AML-193 (cell line): ENCODE data around the gene CHRNA4.

Experiments used
- DNase-seq, 2 experiments: peaks; one replicate each; lab custom pipeline; 2025; lab: John Stamatoyannopoulos, UW

The CHRNA4 gene

DNA sequence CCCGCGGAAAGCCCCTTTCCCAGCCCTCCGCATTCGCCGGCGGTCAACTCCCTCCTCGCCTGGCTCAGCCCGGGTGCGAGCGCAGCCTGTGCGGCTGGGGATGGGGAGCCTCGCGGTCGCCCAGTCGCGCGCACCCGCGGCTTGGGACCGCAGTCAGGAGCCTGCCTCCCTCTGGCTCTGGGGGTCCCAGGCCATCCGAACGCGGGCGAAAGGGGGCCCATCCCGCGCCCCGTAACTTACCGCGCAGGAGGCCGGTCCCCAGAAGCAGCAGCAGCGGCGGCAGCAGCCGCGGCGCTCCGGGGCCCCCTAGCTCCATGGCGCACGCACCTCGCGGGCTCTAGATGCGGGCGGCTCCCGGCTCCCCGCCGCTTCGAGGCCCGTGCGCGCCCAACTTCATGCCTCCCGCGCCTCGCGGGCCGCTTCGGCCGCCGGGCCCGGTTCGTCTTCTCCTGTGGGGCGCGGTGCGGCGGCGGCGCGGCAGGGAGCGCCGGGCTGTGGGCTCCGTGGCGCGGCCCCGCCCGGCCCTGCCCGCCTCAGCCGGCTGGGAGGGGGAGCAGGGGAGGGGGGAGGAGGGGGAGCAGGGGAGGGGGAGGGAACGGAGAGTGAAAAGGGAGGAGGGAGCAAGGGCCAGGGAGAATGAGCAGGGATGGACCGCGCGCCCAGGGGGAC, at the start of gene CHRNA4:
CHRNA4 (minus strand) TSS at position 500 of the 669 bp plus-strand sequence; CDS start at position 316, 184 bp downstream.
- DNase-seq = no peak

DNA sequence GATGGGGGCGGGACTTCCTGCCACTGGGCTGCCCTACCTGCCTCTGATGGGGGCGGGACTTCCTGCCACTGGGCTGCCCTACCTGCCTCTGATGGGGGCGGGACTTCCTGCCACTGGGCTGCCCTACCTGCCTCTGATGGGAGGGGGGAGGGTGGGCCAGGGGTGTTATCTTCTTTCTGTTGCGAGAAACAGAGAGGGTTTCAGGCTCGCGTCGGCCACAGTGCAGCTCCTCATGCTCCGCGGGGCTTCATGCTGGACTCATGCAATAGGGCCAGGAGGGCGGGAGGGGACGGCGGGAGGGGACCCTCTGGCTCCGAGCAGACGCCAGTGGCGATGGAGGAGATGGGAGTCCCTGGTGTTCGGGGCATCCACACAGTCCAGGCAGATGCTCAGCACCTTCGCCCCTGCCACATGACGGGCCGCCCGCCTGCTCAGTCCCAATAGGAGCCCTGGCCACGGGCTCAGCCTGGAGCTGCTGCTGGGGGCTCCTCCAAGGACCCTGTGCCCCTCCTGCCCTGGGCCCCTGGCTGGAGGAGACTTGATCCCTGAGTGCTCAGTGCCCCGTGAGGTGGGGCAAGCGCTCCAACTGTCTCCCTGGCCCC, 48.8 kb upstream of the CHRNA4 start:
- DNase-seq = no peak

DNA sequence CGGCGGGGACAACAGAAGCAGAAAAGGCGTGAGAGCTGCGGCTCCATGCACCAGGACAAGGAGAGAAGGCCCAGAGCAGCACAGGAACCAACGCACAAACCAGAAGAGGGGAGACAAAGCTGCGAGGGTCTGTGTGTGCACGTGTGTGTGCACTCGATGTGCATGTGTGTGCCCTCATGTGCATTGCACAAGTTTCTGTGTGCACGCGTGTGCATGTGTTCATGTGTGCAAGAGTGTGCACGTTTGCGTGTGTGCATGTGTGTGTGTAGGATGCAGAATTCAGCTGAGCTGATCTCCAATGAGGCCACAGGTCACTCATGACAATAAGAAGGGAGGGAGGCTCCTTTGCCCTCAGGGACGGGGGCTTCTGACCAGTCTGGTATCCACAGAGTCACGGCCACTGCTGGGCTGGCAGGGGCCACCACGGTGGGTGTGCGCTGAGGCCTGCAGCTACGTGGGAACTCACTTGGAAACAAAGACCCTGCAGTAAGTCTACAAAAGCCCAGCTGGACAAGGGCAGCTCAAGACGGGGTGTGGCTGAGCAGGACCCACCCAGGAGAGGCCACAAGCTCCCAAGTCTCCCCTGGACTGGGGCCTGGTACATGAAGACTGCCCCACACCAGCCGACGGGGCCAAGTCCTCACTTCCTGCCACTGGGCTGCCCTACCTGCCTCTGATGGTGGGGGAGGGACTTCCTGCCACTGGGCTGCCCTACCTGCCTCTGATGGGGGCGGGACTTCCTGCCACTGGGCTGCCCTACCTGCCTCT, 48.1 kb upstream of the CHRNA4 start:
- no peak for DNase-seq

DNA sequence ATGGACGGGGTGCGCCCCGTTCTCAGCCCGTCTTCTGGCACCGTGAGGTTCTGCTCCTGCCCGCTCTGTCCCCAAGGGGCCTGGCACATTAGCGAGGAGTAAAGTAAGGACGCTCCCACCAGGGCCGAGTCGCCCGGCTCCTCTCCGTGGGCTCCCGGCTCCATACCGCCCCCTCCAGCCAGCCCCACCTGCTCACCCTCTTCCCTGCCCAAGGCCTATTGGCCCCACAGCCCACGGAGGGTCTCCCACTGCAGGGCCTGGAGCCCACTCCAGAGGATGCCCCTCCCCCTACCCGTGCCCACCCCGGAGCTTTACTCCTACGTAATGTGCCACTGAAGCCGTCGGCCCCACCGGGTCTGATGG, 47.5 kb upstream of the CHRNA4 start:
- no peak for DNase-seq

DNA sequence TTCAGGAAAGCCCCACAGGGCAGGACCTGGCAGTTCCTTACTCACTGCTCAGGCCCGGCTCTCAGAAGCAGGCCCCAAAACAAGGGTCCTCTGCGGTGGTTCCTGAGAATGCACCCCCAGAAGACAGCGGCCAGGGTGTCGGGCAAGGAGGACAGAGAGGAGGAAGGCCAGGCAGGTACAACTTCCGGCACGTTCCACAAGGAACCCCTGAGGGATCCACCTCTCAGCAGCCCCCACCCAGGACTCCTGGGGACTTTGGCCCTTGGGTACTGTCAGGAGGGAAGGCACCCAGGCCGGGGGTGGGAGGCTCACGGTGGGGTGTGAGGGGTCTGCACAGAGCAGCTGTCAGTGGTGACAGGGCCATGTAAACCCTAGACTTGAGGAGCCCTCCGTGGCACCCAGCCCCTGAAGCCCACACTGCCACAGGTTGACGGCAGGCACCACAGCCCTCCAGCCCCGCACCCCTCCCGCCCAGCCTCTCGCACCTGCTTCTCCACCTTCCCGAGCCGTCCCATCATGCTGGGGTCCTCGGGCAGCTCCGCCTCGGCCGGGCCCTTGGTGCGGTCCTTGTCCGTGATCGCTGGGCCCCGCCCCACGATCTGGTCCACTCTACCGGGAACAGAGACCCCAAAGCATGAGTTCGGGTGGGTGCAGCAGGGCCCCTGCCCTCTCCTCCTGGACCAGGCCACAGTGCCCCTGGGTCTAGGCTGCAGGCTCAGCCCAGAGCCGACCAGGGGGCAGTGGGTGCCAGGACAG, 47.0 kb upstream of the CHRNA4 start:
- DNase-seq = no peak

DNA sequence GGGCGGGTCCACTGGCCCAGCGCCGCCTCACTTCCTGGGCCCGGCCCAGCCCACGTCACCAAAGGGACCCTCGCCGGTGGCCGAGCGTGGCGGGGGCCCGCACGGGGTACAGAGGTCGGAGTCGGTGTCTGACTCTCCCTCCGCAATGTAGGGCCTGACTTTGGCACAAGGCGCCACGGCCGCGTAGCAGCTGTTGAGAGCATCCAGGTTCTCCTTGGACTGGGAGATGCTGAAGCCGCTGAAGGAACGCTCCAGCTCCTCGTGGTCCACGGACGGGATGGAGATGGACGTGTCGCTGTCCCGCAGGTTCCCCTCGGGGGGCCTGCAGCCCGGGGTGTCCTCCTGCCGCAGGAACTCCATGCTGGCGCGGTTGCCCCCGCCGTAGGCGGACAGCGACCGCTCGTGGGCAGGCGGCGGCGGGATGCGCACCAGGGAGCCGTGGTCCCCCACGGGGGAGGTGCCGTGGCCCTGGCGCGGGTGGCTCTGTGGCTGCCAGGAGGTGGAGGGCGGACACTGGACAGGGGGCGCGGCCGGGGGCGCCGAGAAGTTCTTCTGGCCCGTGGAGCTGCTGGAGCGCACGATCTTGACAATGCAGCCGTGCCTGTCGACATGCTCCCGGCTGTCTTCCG, 45.6 kb upstream of the CHRNA4 start:
- DNase-seq = no peak

DNA sequence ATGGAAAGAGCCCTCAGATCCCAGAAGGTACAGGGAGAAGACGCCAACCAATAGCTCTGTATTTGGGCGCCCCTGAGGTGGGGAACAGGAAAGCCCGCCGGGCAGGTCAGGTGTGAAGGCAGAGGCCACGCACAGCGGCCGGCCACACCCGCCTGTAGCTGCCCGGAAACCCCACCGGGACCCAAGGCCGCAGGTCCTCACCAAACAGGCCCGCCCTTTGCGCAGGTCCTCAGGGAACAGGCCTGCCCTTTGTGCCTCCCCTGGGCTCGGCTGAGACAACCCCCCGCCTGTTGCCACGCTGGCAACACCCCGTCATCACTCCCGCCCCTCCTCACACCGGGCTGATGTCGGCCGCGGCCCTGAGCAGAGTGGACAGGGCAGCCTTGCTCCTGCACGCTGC, 44.9 kb upstream of the CHRNA4 start:
- DNase-seq = no peak

DNA sequence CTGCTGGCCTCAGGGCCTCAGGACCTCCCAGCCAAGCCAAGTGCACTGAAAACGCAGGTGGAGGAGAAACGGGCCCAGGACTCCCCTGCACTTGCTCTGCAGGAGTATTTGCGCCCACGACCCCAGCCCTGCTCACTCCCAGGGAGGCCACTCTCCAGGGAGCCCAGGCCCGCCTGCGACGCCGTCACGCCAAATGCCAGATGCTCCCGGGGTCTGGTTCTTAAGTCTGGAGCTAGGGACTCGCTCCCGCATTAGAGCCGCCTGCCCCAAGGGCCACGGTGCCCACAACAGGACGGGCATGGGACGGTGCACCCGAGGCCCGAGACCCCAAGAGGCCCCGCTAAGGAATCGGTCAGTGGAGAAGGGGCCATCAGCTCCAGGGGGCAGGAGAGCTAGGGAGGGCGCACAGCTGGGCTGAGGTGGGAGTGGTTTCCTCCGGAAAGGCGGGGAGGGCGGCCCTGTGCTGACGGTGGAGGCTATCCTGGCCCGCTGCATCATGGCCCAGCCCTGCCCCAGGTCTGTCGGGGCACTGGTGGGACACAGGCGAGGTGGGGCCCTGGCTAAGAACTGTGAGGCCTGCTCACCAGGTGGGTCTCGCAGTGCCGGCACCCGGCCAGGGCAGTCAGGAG, 44.1 kb upstream of the CHRNA4 start:
- no peak for DNase-seq

DNA sequence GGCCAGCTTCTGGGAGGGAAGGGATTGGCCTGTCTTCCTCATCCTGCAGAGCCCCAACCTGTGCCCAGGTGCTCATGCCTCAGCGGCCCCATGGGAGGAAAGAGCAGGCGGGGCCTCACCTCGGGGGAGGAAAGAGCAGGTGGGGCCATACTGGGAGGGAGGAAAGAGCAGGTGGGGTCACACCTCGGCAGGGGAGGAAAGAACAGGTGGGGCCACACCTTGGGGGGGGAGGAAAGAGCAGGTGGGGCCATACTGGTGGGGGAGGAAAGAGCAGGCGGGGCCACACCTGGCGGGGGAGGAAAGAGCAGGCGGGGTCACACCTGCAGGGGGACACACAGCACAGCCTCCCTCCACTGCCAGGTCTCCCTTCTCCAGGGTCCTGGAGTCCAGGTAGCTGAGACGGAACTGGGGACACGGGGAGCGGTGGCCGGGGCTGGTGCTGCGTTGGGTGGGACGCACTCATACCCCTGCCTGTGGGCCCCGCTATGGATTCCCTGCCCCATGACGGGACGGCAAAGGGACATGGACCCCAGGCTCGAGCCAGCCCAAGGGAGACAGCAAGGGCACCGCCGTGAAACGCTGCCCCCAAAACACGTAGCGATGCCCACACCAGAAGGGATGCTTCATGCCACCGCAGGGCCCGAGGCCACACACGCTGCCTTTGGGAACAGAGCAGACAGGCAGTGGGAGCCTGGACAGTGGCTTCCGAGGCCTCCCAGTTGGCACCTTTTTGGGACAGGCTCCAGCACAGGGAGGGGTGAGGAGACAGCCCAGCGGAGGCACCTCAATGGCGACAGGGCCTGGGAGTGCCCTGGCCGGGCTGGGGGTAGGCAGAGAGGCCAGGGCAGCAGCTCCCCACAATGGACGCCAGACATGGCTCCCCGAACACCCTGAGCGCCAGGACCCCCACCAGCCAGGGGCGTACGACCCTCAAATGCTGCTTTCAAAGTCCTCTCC, 43.3 kb upstream of the CHRNA4 start:
- no peak for DNase-seq

DNA sequence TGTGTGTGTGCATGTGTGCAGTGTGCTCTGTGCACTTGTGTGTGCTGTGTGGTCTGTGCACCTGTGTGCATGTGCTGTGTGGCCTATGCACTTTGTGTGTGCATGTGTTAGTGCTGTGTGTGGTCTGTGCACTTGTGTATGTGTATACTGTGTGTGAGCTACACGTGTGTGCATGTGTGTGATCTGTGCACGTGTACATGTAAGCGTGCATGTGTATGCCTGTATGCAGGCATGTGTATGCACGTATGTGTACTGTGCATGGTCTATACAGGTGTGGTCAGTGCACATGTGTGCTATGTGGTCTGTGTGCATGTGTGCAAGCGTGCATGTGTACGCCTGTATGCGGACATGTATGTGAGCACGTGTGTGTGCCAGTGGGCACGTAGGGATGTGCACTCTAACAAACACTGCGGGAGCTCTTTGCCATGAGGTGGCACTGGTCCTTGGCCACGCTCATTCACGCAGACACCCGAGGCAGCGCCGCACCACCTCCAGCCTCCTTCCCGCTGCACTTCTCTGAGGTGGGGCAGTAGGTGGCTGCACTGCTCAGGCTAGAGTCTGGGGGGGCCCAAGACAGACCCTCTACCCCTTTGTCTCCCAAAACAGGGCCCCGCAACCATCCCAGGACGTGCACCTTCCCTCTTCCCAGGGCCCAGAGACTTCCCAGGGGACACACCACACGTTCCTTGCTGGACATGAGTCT, 42.4 kb upstream of the CHRNA4 start:
- DNase-seq = no peak

DNA sequence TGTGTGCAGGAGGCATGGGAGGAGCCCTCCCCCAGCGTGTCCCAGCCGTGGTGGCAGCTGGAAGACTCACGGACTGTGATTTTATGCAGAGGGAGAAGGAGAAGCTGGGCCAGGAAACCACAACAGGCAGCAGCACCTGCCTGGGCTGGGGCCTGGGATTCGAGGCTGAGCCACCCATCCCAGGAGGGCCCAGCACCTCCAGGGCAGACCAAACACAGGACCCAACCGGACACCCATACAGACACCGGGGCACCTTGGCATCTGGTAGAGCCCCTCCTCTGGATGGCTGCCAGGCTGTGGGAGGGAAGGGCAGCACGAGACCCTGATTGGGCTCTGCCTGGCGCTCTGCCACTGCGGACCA, 41.7 kb upstream of the CHRNA4 start:
- no peak for DNase-seq

DNA sequence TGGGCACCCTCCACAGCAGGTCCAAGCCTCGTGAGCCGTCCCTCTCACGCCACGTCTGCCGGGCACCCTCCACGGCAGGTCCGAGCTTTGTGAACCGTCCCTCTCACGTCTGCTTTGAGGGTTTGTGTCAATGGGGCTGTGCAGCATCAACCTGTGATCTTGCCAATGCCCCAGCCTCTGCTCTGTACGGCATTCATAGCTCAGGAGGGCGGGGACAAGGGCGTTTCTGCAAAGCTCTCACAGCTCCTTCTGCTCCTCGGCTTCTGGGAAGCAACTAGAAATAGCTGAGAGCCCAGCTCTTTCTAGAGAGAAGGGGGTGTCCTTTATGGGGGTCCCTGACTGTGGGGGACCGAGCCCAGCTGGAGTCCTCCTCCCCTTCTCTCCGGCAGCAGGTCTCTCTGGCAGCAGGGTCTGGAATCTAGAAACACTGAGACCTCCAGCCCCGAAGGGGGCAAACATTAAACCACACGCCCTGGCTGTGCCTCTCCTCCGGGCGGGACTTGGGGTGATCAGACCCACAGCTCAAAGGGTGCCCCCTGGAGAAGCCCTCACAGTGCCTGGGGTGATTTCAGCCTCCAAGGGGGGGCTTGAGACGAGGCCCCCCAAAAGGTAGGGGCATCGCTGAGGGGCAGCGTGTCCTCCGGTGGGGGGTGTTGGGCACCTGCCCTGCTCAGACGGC, 41.2 kb upstream of the CHRNA4 start:
- DNase-seq = no peak

DNA sequence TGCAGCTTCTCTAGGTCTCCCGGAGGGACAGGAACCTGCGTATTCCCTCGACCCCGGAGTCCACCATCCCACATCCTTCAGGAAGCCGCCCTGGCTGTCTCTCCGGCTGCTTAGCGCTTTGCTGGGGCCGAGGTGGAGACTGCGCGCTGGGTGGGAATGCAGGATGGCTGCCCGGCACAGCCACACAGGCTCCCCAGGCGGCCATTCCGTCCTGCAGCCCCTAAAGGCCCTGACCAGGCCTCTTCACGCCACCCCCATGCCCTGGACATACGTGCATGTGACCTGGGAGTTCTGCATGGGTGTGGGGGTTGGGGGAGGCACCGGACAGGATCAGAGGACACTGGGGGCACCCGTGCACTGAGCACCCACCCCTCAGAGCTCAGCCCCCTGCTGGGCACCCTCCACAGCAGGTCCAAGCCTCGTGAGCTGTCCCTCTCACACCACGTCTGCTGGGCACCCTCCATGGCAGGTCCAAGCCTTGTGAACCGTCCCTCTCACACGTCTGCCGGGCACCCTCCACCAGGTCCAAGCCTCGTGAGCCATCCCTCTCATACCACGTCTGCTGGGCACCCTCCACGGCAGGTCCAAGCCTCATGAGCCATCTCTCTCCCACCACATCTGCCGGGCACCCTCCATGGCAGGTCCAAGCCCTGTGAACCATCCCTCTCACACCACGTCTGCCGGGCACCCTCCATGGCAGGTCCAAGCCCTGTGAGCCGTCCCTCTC, 40.4 kb upstream of the CHRNA4 start:
- DNase-seq = no peak

DNA sequence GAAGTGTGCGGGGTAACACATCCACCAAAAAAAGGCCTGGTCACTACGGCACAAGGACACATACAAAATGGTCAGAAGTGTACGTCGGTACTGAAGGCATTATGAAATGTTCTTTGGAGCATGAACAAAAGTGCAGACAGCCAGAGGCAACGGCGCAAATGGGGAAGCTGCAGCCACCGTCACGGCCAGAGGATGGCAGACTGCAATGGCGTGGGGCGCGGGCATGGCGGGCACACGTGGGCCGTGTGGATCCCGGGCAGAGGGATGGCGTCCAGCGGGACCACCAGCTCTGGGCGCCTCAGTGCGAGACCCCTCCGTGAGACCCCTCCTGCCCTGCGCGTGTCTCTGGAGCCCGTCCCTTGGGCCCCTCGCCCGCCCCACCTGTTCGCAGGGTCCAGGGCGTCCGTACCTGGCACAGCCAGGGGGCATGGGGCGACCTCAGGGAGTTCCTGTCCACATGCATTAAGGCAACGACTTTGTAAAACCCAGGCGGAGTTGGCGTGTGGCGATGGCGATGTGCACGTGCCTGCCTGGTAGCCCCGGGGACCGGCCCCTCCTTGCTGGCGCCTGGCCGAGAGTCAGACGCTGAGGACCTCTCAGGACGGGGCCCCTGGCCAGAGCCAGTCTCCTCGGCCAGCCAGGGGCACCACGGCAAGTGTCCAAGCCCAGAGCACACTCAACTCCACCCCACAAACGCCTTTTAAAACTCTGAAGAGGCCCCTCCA, 39.5 kb upstream of the CHRNA4 start:
- no peak for DNase-seq

DNA sequence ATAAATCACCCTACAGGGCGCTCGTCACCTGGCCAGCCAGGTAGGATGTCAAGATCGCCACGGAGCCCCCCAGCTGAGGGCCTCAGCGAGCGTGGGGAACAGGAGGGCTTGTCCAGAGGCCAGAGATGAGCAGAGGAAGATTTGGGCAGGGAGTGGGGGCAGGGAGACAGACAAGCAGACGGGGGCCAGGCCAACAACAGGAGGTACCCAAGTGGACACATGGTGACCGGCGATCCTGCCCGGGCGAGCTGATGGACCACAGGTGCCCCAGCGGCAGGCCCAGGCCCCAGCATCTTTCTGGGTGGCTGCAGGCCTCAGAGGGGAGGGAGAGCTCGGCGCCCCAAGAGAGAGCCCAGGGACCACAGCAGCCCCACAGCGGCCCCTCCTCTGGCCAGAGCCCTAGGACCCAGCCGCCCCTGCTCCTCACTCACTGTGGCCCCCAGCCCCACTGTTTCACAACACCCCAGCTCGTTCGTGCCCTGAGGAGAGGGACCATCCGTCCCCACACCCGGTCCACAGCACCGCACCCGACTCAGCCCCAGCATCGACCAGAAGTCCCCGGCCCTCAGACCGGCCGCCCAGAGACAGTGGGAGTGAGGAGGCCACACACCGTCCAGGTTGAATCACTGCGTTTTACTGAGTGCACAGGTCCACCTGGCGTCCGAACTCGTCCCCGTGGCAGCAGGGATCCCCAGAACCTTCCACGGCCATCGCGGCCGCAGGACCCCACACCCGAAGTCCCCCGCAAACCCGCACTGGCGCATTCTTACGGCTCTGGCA, 38.6 kb upstream of the CHRNA4 start:
- DNase-seq = no peak

DNA sequence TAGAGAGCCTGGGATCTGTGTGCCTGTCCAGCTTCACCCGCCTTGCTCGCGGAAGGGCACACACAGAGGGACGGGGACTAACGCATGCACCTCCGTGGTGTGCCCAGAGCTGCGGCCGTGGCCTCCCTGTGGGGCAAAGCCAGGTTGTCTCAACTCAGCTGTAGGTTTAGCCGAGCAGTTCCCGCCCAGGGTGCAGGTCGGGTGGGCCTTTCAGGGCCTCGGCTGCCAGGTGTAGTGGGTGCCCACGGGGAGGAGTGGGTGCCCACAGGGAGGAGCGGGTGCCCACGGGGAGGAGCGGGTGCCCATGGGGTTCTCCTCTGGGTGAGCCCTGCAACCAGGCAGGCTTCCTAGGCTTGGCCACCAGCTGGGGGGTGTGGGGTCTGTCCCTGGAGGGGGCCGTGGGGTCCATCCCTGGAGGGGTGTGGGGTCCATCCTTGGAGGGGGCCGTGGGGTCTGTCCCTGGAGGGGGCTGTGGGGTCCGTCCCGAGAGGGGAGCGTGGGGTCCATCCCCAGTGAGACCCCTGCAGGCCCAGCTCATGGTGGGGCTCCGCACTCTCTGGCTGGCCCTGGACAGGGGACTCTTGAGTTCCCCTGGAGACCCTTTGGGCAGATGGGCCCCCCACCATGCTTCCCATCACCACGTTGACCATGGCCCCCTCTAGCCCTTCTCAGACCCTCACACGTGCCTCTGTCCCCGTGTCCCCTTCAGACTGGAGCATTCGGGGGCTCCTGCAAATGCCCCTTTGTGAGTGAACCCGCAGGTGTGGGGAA, 37.8 kb upstream of the CHRNA4 start:
- no peak for DNase-seq
